Adrenal gland (tissue), 12 donors: Measurements from ENCODE around the gene EFCAB11. TPM values are rescaled to one million over a fixed set of nuclear protein-coding genes. Genes with fewer than 3 reads are reported as not detected.

ENCODE experiments used
- DNase-seq, 7 donors: peaks; one replicate each; pipeline ENCODE4 v3.0.0-alpha.2; 2019 to 2020
- H3K27ac ChIP-seq, 5 donors: fragments of 200-600 bp; sonication (generic) in 4 of 5; 1 replicate in 3 of 5; 2 replicates in 2 of 5; pipeline versions ENCODE4 v1.5.1 to v1.8.0; 2016 to 2020; ENCODE audit warnings: mild to moderate bottlenecking in 1 of 5
- H3K27me3 ChIP-seq: fragments of 200-600 bp; 2 replicates; pipeline ENCODE4 v1.8.0; 2021
- H3K36me3 ChIP-seq, 2 donors: fragments of 200-600 bp; replicated peaks in 1 of 2; 1 replicate in 1 of 2; 2 replicates in 1 of 2; pipeline versions ENCODE4 v1.5.1 to v1.8.0; 2018 to 2022
- H3K4me1 ChIP-seq, 2 donors: fragments of 200-600 bp; replicated peaks in 1 of 2; 1 replicate in 1 of 2; 2 replicates in 1 of 2; pipeline versions ENCODE4 v1.5.1 to v1.8.0; 2018 to 2021
- H3K4me3 ChIP-seq, 4 donors: fragments of 200-600 bp; sonication (generic) in 3 of 4; one replicate each; pipeline ENCODE4 v1.5.1; 2016 to 2018
- H3K9me3 ChIP-seq, 3 donors: fragments of 200-600 bp; sonication (generic) in 1 of 3; replicated peaks in 1 of 3; 1 replicate in 2 of 3; 2 replicates in 1 of 3; pipeline versions ENCODE4 v1.5.1 to v1.8.0; 2016 to 2021
- CTCF ChIP-seq, 6 experiments: fragments of 450-650 bp in 4 of 6; fragments of 200-600 bp in 2 of 6; sonication (generic) in 1 of 6; IDR thresholded peaks; 1 replicate in 5 of 6; 2 replicates in 1 of 6; pipeline versions ENCODE4 v1.5.1 to v1.8.0; 2016 to 2021; ENCODE audit warnings: antibody characterized with exemption in 6 of 6, mild to moderate bottlenecking in 2 of 6, moderate library complexity in 1 of 6
- POLR2A ChIP-seq, 2 donors: fragments of 450-650 bp; IDR thresholded peaks; one replicate each; pipeline ENCODE4 v1.6.1; 2017; ENCODE audit warnings: antibody characterized with exemption in 2 of 2, mild to moderate bottlenecking in 2 of 2, moderate library complexity in 1 of 2
- WGBS, 4 donors: extraction: QIAGEN DNeasy Blood & Tissue Kit in 2 of 4; methylation state at CpG; one replicate each; pipeline versions ENCODE4 v1.1.5 to v1.1.7; 2013 to 2017; 5-methylcytosine and 5-hydroxymethylcytosine counted together
- intact Hi-C, 2 donors: fragments of 100-400 bp; cut with DNase I; formaldehyde crosslinking; loops; one replicate each; pipeline versions ENCODE4 v1.14.1 to v1.15.0; 2022 to 2023
- polyA plus RNA-seq, 3 donors: library from polyadenylated mRNA; stranded (reverse); fragments of 200-250 nt in 2 of 3; fragments of 350-450 nt in 1 of 3; fragmentation: Illumina TruSeq in 1 of 3; extraction: RNeasy Lipid Tissue Mini Kit (QIAGEN cat#74804) in 1 of 3; gene quantifications; one replicate each; pipeline ENCODE4 v1.2.3, GENCODE V29; 2013 to 2014
- total RNA-seq, 9 donors: library from RNA; depleted of rRNA in 4 of 9; stranded (reverse); fragments of >200 nt in 4 of 9; fragments of 120-200 nt in 1 of 9; fragmentation: NEBNext Ultra II Directional in 1 of 9; extraction: Animal tissue kit (Norgen Biotek cat#: 25700) in 1 of 9; gene quantifications; one replicate each; pipeline versions ENCODE4 v1.1.0 to v1.2.4, GENCODE V29; 2013 to 2023
- donor health status: healthy with polysubstance abuse.
- donor health status: Bipolar disorder and iron deficiency.
- donor health status: DM: yes; HTN: yes; CAD: no.
- donor health status: DM: no; HTN: no; CAD: no.
- donor health status: DM: no; HTN: no; CAD: no.
- donor health status: DM: yes; HTN: yes; CAD: no.

Gene EFCAB11
- total and polyA plus RNA-seq, 12 donors: 4.0 to 16.9 (median 8.4) TPM

DNA sequence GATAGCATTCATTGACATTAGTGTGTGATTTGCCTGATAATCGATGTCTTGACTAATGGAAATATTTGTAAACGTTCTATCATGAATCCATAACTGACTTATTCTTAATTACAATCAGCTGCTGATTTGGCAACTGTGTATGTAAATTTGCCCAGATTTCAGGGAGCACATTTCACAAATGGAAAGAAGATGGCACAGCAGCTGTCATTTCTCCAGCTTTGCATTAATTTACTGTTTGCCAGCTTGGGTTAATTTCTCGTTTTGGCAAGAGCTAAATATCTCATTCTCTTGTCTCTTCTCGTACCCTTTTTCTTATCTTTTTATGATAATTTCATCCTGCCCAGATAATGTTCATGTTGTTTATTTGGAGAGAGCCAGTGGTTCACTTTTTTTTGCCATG is 24.1 kb upstream of the EFCAB11 start:
- no peak overlapping the region for H3K4me3 ChIP-seq
- no peak overlapping the region for H3K27ac ChIP-seq
- no peak for DNase-seq
- H3K36me3 ChIP-seq: peaks cover 0 to 24% of the 10 kb centered on the region in 2 donors
- WGBS, 4 donors: 78 to 85% (median 84%) methylated on average over 4 of the region's 4 CpGs
- no peaks in the 10 kb centered on the region for H3K9me3 ChIP-seq
- intact Hi-C loops: loop anchor here in 1 of 2 donors (10.0 kb wide), 1 partner anchor 256 kb away; no protein-coding TSS in a partner anchor
- no peaks in the 10 kb centered on the region for H3K27me3 ChIP-seq
- H3K4me1 ChIP-seq: no peaks in the 10 kb centered on the region
- TF ChIP-seq CTCF (IDR thresholded peaks at IDR 0.05) (no peak), POLR2A (IDR thresholded peaks at IDR 0.05) (no peak)

DNA sequence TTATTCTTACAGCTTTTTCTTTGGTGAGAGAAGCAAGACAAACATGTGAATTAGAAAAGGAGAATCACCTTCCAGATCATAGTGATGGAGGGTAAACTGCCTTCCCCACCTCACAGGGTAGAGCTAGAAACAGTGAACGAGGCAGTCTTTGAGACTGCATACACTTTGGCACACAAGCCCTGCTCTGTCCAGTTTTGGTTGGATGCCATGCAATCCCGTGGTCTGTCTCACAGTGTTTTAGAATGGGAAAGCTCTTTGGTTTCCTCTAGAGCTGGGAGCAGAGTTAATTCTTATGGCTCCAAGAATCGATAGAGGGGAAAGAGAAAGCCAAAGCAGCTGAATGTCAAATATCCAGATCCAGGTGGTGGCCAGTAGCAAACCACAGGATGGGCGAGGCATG is 23.1 kb upstream of the EFCAB11 start:
- WGBS, 4 donors: 93 to 100% (median 98%) methylated on average over 4 of the region's 4 CpGs
- no peak for DNase-seq
- intact Hi-C loops: loop anchor here in 1 of 2 donors (10.0 kb wide), 1 partner anchor 257 kb away; no protein-coding TSS in a partner anchor
- H3K36me3 ChIP-seq: peaks cover 0 to 20% of the 10 kb centered on the region in 2 donors
- no peak overlapping the region for H3K27ac ChIP-seq
- H3K4me1 ChIP-seq: no peaks in the 10 kb centered on the region
- no peak for TF ChIP-seq POLR2A (IDR thresholded peaks at IDR 0.05)
- no peak for TF ChIP-seq CTCF (IDR thresholded peaks at IDR 0.05)
- H3K27me3 ChIP-seq: no peaks in the 10 kb centered on the region
- H3K4me3 ChIP-seq: no peak overlapping the region
- H3K9me3 ChIP-seq: no peaks in the 10 kb centered on the region

DNA sequence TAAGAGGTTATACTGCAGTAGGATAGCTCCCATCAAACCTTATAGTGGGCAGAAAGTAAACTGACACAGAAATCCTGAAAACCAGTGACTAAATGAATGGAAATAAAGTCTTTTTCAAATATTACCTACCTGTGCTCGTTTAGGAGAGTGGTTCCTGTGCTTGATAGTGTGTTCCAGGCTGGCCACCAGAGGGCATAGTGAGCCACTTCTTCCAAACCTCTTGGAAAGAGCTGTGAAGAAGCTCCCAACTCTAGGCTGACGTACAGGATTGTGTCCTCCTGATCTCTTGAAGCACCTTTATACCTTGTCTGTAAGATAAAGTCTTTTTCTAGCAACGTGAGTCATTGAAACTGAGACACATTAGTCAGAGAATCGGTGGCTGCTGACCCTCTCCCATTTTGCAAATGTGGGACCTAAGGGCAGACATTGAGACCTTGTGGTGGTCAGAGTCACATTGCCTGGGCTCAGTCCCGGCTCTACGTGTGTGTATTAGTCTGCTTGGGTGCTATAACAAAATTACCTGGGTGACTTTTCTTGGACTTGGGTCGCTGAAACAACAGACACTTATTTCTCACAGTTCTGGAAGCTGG is 18.8 kb upstream of the EFCAB11 start:
- DNase-seq: peak; percentile 65 to 89 (median 74)
- H3K27ac ChIP-seq: no peak overlapping the region
- no peaks in the 10 kb centered on the region for H3K4me1 ChIP-seq
- TF ChIP-seq POLR2A (IDR thresholded peaks at IDR 0.05) (no peak), CTCF (IDR thresholded peaks at IDR 0.05) (peak; percentile 64 to 91 (median 78))
- no peak overlapping the region for H3K4me3 ChIP-seq
- peaks cover 0 to 24% of the 10 kb centered on the region in 2 donors for H3K36me3 ChIP-seq
- intact Hi-C loops: loop anchor here (2.0 to 10.0 kb wide), 2 partner anchors 261 kb away; no protein-coding TSS in a partner anchor
- 52 to 60% (median 57%) methylated on average over 7 of the region's 7 CpGs for WGBS, 4 donors
- no peaks in the 10 kb centered on the region for H3K27me3 ChIP-seq
- no peaks in the 10 kb centered on the region for H3K9me3 ChIP-seq

GRCh38 chr14:89965839-89966238 is 11.3 kb upstream of the EFCAB11 start:
- WGBS, 4 donors: 87 to 98% (median 92%) methylated on average over 1 of the region's 1 CpG
- H3K36me3 ChIP-seq: peaks cover 0 to 18% of the 10 kb centered on the region in 2 donors

More at GRCh38 chr14:89965839-89966238, 11.3 kb upstream of the EFCAB11 start:
- no peak for DNase-seq
- no peaks in the 10 kb centered on the region for H3K27me3 ChIP-seq
- no peak overlapping the region for H3K4me3 ChIP-seq
- no peaks in the 10 kb centered on the region for H3K9me3 ChIP-seq
- intact Hi-C loops: no loop called here
- TF ChIP-seq CTCF (IDR thresholded peaks at IDR 0.05) (no peak), POLR2A (IDR thresholded peaks at IDR 0.05) (no peak)
- H3K4me1 ChIP-seq: no peaks in the 10 kb centered on the region
- H3K27ac ChIP-seq: no peak overlapping the region
